Fibroblast of mammary gland (primary cell): Measurements from ENCODE around the gene SPINK8.
"Not testable (repeated sequence)": the region's sequence is repeated elsewhere in the genome, so short reads cannot be mapped to it uniquely, and the experiment has no call there.

Source experiments
- DNase-seq: peaks from one replicate; pipeline ENCODE4 v3.0.0-alpha.2; 2010; ENCODE audit warnings: low read depth
- H3K4me3 ChIP-seq: 2 replicates; pipeline ENCODE4 v1.5.1; 2011; ENCODE audit warnings: low read depth, mild to moderate bottlenecking, low read length, moderate library complexity; ENCODE audit not compliant: control insufficient read depth
- TF ChIP-seq, protein P1 (sequence below): conservative IDR thresholded peaks from 2 replicates; pipeline ENCODE4 v1.5.1; 2011; ENCODE audit warnings: low read depth, low read length, inconsistent platforms; ENCODE audit not compliant: control insufficient read depth, insufficient read depth

Gene SPINK8

GRCh38 chr3:48333346-48334245 lies at the start of gene SPINK8:
SPINK8 (minus strand) TSS chr3:48333661; CDS start chr3:48328341, 5,320 bp downstream.
- not testable (repeated sequence) for H3K4me3 ChIP-seq, DNase-seq

GRCh38 chr3:48372862-48373435 lies 39.5 kb upstream of the SPINK8 start:
- no peak overlapping the region for H3K4me3 ChIP-seq
- TF ChIP-seq, protein P1, sequence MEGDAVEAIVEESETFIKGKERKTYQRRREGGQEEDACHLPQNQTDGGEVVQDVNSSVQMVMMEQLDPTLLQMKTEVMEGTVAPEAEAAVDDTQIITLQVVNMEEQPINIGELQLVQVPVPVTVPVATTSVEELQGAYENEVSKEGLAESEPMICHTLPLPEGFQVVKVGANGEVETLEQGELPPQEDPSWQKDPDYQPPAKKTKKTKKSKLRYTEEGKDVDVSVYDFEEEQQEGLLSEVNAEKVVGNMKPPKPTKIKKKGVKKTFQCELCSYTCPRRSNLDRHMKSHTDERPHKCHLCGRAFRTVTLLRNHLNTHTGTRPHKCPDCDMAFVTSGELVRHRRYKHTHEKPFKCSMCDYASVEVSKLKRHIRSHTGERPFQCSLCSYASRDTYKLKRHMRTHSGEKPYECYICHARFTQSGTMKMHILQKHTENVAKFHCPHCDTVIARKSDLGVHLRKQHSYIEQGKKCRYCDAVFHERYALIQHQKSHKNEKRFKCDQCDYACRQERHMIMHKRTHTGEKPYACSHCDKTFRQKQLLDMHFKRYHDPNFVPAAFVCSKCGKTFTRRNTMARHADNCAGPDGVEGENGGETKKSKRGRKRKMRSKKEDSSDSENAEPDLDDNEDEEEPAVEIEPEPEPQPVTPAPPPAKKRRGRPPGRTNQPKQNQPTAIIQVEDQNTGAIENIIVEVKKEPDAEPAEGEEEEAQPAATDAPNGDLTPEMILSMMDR = no peak
- DNase-seq = no peak

GRCh38 chr3:48372377-48372770 lies 38.9 kb upstream of the SPINK8 start:
- no peak for DNase-seq
- no peak overlapping the region for H3K4me3 ChIP-seq
- TF ChIP-seq, protein P1 = no peak

DNA sequence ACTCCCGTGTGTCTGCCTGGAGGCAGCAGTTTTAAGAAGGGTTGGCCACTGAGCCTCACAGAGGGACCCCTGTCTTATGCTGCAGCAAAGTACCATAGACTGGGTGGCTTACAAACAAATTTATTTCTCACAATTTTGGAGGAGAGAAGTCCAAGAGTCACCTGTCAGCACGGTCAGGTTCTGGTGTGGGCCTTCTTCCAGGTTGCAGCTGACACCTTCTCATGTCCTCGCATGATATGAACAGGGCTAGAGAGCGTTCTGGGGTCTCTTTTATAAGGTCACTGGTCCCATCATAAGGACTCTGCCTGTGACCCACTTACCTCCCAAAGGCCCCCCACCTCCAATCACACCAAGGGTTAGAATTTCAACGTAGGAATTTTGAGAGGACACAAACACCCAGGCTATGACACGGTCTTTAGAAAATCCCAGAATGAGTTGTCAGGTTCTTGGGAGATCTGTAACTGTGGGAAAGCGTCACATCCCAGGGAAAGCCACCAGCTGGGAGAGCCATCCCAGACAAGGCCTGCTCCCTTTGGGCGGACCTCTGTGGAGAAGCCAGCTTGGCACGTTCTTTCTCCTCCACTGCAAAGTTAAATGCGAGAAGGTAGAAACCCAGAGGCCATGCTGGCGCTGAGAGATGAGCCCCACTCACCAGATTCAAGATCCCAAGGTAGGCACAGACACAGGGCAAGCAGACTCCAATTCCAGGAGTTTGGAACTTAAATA lies 38.4 kb upstream of the SPINK8 start, which contains the start of gene FBXW12:
Gene FBXW12 (plus strand): TSS at position 569 of the 726 bp plus-strand sequence. CDS start 549 bp downstream, outside the sequence.
- no peak for DNase-seq
- TF ChIP-seq, protein P1 = no peak

DNA sequence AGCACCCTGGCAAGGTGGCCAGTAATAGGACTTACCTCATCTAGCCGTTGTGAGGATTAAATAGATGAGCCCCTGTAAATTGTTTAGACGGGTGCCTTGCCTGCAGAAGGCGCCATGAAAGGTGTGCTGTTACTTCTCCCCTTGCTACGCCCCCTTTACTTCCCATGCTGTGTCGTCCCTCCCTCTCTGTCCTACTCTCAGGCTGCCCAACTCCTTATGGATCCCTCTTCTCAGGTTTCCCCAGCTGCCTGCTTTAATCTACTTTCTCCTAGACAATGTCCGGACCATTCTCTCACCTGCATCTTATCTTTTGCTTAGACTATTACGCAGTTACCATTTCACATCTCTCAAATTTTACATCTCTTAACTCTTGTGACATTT lies 36.9 kb upstream of the SPINK8 start:
- no peak for DNase-seq
- no peak overlapping the region for H3K4me3 ChIP-seq
- TF ChIP-seq, protein P1 = no peak

More for the DNA sequence above, 38.4 kb upstream of the SPINK8 start, which contains the start of gene FBXW12:
- no peak within 1 kb of the TSS for H3K4me3 ChIP-seq

- DNase-seq = no peak
- H3K4me3 ChIP-seq = no peak overlapping the region
- TF ChIP-seq, protein P1 = no peak
Observed at GRCh38 chr3:48369693-48370332, 36.4 kb upstream of the SPINK8 start.
